ENCODE data around the gene RGL3.
"Not testable (repeated sequence)": the region's sequence is repeated elsewhere in the genome, so short reads cannot be mapped to it uniquely, and the experiment has no call there.

The RGL3 gene

DNA sequence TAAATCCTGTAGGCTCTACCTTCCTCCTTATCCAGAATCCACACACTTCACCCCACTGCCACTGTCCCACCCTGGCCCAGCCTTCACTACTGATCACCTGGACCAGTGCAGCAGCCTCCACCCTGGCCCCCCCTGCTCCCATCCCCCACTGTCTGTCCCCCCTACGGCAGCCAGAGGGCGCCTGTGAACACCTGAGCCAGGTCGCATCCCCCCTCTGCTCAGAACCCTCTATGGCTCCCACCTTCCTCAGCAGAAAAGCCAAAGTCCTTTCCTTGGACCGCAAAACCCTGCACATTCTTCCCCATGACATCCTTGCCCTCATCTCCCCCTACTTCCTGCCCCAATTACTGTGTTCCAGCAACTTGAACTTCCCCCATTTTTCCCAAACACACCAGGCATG, 41.1 kb upstream of the RGL3 start:
- H3K4me3 ChIP-seq (ENCODE audit: low read depth, low read length) = no peak overlapping the region
- TF ChIP-seq, protein P1, sequence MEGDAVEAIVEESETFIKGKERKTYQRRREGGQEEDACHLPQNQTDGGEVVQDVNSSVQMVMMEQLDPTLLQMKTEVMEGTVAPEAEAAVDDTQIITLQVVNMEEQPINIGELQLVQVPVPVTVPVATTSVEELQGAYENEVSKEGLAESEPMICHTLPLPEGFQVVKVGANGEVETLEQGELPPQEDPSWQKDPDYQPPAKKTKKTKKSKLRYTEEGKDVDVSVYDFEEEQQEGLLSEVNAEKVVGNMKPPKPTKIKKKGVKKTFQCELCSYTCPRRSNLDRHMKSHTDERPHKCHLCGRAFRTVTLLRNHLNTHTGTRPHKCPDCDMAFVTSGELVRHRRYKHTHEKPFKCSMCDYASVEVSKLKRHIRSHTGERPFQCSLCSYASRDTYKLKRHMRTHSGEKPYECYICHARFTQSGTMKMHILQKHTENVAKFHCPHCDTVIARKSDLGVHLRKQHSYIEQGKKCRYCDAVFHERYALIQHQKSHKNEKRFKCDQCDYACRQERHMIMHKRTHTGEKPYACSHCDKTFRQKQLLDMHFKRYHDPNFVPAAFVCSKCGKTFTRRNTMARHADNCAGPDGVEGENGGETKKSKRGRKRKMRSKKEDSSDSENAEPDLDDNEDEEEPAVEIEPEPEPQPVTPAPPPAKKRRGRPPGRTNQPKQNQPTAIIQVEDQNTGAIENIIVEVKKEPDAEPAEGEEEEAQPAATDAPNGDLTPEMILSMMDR (IDR thresholded peaks at IDR 0.05; ENCODE audit: borderline replicate concordance, insufficient read depth, low read depth, low read length) = peak; percentile 46; the same call in 1 of the 2 replicates

DNA sequence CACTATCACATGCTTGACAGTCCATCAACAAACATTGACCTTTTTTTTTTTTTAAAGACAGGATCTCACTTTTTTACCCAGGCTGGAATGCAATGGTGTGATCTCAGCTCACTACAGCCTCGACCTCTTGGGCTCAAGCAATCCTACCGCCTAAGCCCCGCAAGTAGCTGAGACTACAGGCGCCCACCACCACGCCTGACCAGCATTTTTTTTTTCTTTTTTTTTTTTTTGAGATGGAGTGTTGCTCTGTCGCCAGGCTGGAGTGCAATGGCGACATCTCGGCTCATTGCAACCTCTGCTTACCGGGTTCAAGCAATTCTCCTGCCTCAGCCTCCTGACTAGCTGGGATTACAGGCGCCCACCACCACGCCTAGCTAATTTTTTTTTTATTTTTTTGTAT, 39.8 kb upstream of the RGL3 start:
- H3K4me3 ChIP-seq (ENCODE audit: low read depth, low read length) = not testable (repeated sequence)

GRCh38 chr19:11458236-11458900, 39.3 kb upstream of the RGL3 start:
- no peak overlapping the region for H3K4me3 ChIP-seq (ENCODE audit: low read depth, low read length)
- TF ChIP-seq, protein P1 (IDR thresholded peaks at IDR 0.05; ENCODE audit: borderline replicate concordance, insufficient read depth, low read depth, low read length) = no peak

- no peak overlapping the region for H3K4me3 ChIP-seq (ENCODE audit: low read depth, low read length)
- TF ChIP-seq, protein P1 (IDR thresholded peaks at IDR 0.05; ENCODE audit: borderline replicate concordance, insufficient read depth, low read depth, low read length) = no peak
These were observed 38.7 kb upstream of the RGL3 start for GRCh38 chr19:11457831-11458230.

DNA sequence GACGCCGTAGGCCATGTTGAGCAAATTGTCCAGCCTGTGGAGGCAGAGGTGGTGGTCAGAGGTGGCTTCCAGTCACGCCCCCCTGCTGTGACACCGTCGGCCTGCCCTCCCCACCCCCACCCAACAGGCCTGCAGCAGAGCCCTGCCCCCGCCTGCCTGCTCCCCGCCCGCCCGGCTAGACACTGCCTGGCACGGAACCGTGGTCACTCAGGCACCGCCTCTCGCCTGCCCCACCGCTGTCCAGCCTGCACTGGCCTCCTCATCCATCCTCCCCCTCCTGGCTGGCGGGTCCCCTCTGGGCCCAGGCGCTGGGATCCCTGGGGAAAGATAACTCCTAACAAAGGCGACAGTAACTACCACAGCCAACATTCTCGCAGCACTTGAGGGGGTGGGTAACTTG, 38.0 kb upstream of the RGL3 start:
- TF ChIP-seq, protein P1 (IDR thresholded peaks at IDR 0.05; ENCODE audit: borderline replicate concordance, insufficient read depth, low read depth, low read length) = no peak

GRCh38 chr19:11456659-11457058, 37.5 kb upstream of the RGL3 start:
- no peak overlapping the region for H3K4me3 ChIP-seq (ENCODE audit: low read depth, low read length)
- TF ChIP-seq, protein P1 (IDR thresholded peaks at IDR 0.05; ENCODE audit: borderline replicate concordance, insufficient read depth, low read depth, low read length) = no peak

More for the DNA sequence above, 38.0 kb upstream of the RGL3 start:
- no peak overlapping the region for H3K4me3 ChIP-seq (ENCODE audit: low read depth, low read length)

DNA sequence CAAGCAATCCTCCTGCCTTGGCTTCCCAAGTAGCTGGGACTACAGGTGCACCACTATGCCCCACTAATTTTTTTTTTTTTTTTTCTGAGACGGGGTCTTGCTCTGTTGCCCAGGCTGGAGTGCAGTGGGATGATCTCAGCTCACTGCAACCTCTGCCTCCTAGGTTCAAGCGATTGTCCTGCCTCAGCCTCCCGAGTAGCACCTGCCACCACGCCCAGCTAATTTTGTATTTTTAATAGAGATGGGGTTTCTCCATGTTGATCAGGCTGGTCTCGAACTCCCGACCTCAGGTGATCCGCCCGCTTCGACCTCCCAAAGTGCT, 36.1 kb upstream of the RGL3 start:
- H3K4me3 ChIP-seq (ENCODE audit: low read depth, low read length) = not testable (repeated sequence)

GRCh38 chr19:11453468-11454341, 34.6 kb upstream of the RGL3 start:
- TF ChIP-seq, protein P1 (IDR thresholded peaks at IDR 0.05; ENCODE audit: borderline replicate concordance, insufficient read depth, low read depth, low read length) = peak; percentile 70
- peak overlapping the region; percentile 54 for H3K4me3 ChIP-seq (ENCODE audit: low read depth, low read length)

Data from GM12875 (cell line).